ENCODE measurements around the gene AGBL4. TPM values are rescaled to one million over a fixed set of nuclear protein-coding genes. Genes with fewer than 3 reads are reported as not detected.
A peak's percentile ranks its signal among the peaks of the same experiment; 100 is the strongest.

AGBL4 gene
- total and polyA plus RNA-seq, 9 of the 15 experiments (the other 6 are each of a cell fraction or from before 2014, with no cell fraction given) = 0.11 TPM; not detected in 7

DNA sequence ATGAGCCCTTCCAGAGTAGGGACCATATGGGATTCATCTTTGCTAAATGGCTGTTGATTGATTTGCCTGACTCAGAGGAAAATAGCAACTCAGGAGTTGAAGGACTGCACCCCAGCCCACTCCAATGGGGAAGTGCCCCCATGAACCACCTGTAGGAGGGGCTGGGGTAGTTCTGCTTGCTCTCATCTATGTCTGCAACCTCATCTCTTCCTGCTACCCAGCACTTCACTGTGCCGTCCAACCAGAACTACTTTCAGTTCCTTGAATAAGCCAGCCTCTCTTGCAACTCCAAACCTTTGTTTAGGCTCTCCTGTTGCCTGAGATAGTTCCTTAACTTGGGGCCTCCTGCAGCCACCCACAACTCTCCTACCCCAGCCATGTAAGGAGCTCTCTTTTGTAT lies 1273.6 kb downstream of the AGBL4 start (continued):
- TF ChIP-seq, protein P1, sequence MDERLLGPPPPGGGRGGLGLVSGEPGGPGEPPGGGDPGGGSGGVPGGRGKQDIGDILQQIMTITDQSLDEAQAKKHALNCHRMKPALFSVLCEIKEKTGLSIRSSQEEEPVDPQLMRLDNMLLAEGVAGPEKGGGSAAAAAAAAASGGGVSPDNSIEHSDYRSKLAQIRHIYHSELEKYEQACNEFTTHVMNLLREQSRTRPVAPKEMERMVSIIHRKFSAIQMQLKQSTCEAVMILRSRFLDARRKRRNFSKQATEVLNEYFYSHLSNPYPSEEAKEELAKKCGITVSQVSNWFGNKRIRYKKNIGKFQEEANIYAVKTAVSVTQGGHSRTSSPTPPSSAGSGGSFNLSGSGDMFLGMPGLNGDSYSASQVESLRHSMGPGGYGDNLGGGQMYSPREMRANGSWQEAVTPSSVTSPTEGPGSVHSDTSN (CRISPR knock-in tag; IDR thresholded peaks at IDR 0.05; ENCODE audit: low read depth) = no peak
- TF ChIP-seq, protein P1 (tag; conservative IDR thresholded peaks at IDR 0.05; ENCODE audit: low read depth) = no peak
- no peak for TF ChIP-seq ZFX (CRISPR knock-in tag; IDR thresholded peaks at IDR 0.05)
- no peak for TF ChIP-seq ZSCAN32 (CRISPR knock-in tag; IDR thresholded peaks at IDR 0.05)
- no peak for TF ChIP-seq ZNF217 (CRISPR knock-in tag; IDR thresholded peaks at IDR 0.05)
- TF ChIP-seq, protein P2, sequence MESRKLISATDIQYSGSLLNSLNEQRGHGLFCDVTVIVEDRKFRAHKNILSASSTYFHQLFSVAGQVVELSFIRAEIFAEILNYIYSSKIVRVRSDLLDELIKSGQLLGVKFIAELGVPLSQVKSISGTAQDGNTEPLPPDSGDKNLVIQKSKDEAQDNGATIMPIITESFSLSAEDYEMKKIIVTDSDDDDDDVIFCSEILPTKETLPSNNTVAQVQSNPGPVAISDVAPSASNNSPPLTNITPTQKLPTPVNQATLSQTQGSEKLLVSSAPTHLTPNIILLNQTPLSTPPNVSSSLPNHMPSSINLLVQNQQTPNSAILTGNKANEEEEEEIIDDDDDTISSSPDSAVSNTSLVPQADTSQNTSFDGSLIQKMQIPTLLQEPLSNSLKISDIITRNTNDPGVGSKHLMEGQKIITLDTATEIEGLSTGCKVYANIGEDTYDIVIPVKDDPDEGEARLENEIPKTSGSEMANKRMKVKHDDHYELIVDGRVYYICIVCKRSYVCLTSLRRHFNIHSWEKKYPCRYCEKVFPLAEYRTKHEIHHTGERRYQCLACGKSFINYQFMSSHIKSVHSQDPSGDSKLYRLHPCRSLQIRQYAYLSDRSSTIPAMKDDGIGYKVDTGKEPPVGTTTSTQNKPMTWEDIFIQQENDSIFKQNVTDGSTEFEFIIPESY (CRISPR knock-in tag; IDR thresholded peaks at IDR 0.05) = no peak

DNA sequence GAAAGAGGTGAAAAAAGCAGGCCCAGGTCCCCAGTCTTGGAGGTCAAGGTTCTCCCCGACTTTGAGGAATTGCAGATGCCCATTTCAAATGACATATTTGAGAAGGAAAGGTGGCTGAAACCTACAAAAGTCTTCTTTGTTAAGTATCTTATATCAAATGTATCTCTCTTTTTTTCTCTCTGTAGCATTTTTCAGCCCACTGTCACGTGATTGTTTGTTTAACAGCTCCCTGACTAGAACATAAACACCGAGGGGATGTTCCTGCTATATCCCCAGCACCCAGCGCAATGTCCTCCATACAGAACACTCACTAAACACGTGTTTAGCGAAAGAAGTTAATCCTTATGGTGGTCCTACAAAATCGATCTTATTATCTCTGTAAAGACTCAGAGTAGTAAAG lies 1274.7 kb downstream of the AGBL4 start:
- no peak overlapping the region for H3K4me2 ChIP-seq (ENCODE audit: insufficient read depth, low read length)
- H3K9me1 ChIP-seq (ENCODE audit: control insufficient read depth, insufficient read depth, low read length) = no peaks in the 10 kb centered on the region
- H3K9me3 ChIP-seq (replicated peaks; ENCODE audit: control insufficient read depth, insufficient read depth, low read depth, low read length) = no peaks in the 10 kb centered on the region
- H4K20me1 ChIP-seq (replicated peaks; ENCODE audit: control insufficient read depth, insufficient read depth, low read length) = no peaks in the 10 kb centered on the region; the same call in 1 of the 2 replicates
- H3K9ac ChIP-seq (ENCODE audit: insufficient read depth in 1 of 2, low read depth in 2 of 2, low read length in 2 of 2) = no peak overlapping the region
- H3K79me2 ChIP-seq (ENCODE audit: control insufficient read depth, insufficient read depth, low read length) = no peaks in the 10 kb centered on the region
- no peak overlapping the region for H3K4me3 ChIP-seq
- H3K27ac ChIP-seq (ENCODE audit: extremely low read depth, low read depth, low read length) = no peak overlapping the region
- DNase-seq (ENCODE audit: extremely low read depth in 1 of 4, low spot score in 3 of 4) (no peak), FAIRE-seq (no peak), ATAC-seq (no peak)
- intact Hi-C loops (cut with micrococcal nuclease) (no loop called here), in situ Hi-C loops (cut with MboI) (no loop called here)
- TF ChIP-seq CHD1 (IDR thresholded peaks at IDR 0.05; ENCODE audit: low read length) = no peak
- TF ChIP-seq, protein P3, sequence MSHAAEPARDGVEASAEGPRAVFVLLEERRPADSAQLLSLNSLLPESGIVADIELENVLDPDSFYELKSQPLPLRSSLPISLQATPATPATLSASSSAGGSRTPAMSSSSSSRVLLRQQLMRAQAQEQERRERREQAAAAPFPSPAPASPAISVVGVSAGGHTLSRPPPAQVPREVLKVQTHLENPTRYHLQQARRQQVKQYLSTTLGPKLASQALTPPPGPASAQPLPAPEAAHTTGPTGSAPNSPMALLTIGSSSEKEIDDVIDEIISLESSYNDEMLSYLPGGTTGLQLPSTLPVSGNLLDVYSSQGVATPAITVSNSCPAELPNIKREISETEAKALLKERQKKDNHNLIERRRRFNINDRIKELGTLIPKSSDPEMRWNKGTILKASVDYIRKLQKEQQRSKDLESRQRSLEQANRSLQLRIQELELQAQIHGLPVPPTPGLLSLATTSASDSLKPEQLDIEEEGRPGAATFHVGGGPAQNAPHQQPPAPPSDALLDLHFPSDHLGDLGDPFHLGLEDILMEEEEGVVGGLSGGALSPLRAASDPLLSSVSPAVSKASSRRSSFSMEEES (CRISPR knock-in tag; IDR thresholded peaks at IDR 0.05) = peak; percentile 77
- ChIA-PET CTCF (ENCODE audit: low intra/inter-chr PET ratio) (no interaction called here), POLR2A (interaction anchor here (0.6 to 0.9 kb wide), 2 partner anchors 11 to 936 kb away, joined by 3 to 4 read pairs; no protein-coding TSS in a partner anchor)
- no peaks in the 10 kb centered on the region for H3K27me3 ChIP-seq (ENCODE audit: control insufficient read depth in 2 of 2, insufficient read depth in 2 of 2, low read length in 2 of 2)
- no peak overlapping the region for H2AFZ ChIP-seq (ENCODE audit: low read depth, low read length)
- no peaks in the 10 kb centered on the region for H3K36me3 ChIP-seq (ENCODE audit: control insufficient read depth, insufficient read depth, low read length)
- H3K4me1 ChIP-seq (replicated peaks in 1 of 2; ENCODE audit: control insufficient read depth in 2 of 2, insufficient read depth in 2 of 2, low read length in 2 of 2) = no peaks in the 10 kb centered on the region
- no TSS peak for BruUV-seq (replicated peaks)
- 0% methylated on average over 7 of the region's 7 CpGs for WGBS (ENCODE audit: insufficient coverage, low coverage, missing lambda C conversion rate)
